Measurements from ENCODE around the gene KCNK7.

GRCh38 chr11:65637794-65638419, 42.3 kb upstream of the KCNK7 start, which contains the start of gene SIPA1:
- TF ChIP-seq EZH2 (IDR thresholded peaks at IDR 0.05; ENCODE audit: insufficient read depth, poor library complexity, severe bottlenecking) (no peak), EZH2phosphoT487 (IDR thresholded peaks at IDR 0.05; ENCODE audit: insufficient read depth, low read depth) (no peak)

All from GM23248 (cell line).